HepG2 (cell line): ENCODE data around the gene MS4A18. TPM values are rescaled to one million over a fixed set of nuclear protein-coding genes. Genes with fewer than 3 reads are reported as not detected.

Experiments used
- ATAC-seq: fragments of 200-7000 bp; cut with Tn5 transposase; 3 replicates; pipeline ENCODE4 v1.9.1; 2020; ENCODE audit warnings: mild to moderate bottlenecking, moderate library complexity
- BruUV-seq: library from RNA; stranded (reverse); fragments of 400-500 nt; replicated peaks from 2 replicates; lab custom pipeline; 2021; lab: Mats Ljungman, UMichigan
- CTCF ChIA-PET: fragments of 300-600 bp; formaldehyde crosslinking; extraction: SDS; loops from one replicate; lab custom pipeline; 2021; ENCODE audit warnings: low total read pairs, inconsistent platforms, low intra/inter-chr PET ratio; lab: Yijun Ruan, JAX
- POLR2A ChIA-PET: fragments of 350-600 bp; sonication (Branson Sonifier 250); formaldehyde crosslinking; loops from one replicate; lab custom pipeline; 2020; ENCODE audit warnings: antibody characterized with exemption, inconsistent platforms; lab: Yijun Ruan, JAX
- DNase-seq: peaks from one replicate; pipeline ENCODE4 v3.0.0-alpha.2; 2015; ENCODE audit warnings: low spot score
- FAIRE-seq: peaks from 3 replicates; lab custom pipeline; 2011; peaks lifted over from hg19 to GRCh38; lab: Jason Lieb, UNC
- H2AFZ ChIP-seq: one replicate; pipeline ENCODE4 v1.6.1; 2011; ENCODE audit warnings: low read length, inconsistent platforms
- H3K27ac ChIP-seq: fragments of 300-600 bp; 3 replicates; pipeline ENCODE4 v1.8.0; 2011; ENCODE audit warnings: mixed run types, mild to moderate bottlenecking, mixed read lengths, low read length, inconsistent platforms; ENCODE audit not compliant: insufficient read depth; ENCODE audit errors: extremely low read length
- H3K27me3 ChIP-seq, 2 experiments: fragments of 200-600 bp in 1 of 2; 2 replicates in 1 of 2; 3 replicates in 1 of 2; pipeline versions ENCODE4 v1.6.0 to v1.8.0; 2011; ENCODE audit warnings: low read length in 2 of 2, mild to moderate bottlenecking in 2 of 2, moderate library complexity in 2 of 2, inconsistent platforms in 1 of 2; ENCODE audit not compliant: insufficient read depth in 2 of 2, control insufficient read depth in 1 of 2
- H3K36me3 ChIP-seq, 2 experiments: fragments of 200-600 bp in 1 of 2; replicated peaks in 1 of 2; 2 replicates in 1 of 2; 3 replicates in 1 of 2; pipeline versions ENCODE4 v1.5.1 to v1.8.0; 2011; ENCODE audit warnings: low read length in 2 of 2, inconsistent platforms in 1 of 2; ENCODE audit not compliant: insufficient read depth in 2 of 2, control insufficient read depth in 1 of 2
- H3K4me1 ChIP-seq: 2 replicates; pipeline ENCODE4 v1.5.1; 2012; ENCODE audit warnings: low read length, inconsistent platforms; ENCODE audit not compliant: insufficient read depth
- H3K4me2 ChIP-seq: 2 replicates; pipeline ENCODE4 v1.6.0; 2011; ENCODE audit warnings: low read depth, low read length, inconsistent platforms
- H3K4me3 ChIP-seq, 3 experiments: fragments of 200-600 bp in 1 of 3; sonication (generic), shearing (Covaris generic) in 1 of 3; replicated peaks in 1 of 3; 2 replicates each; pipeline ENCODE4 v1.5.1; 2011 to 2016; ENCODE audit warnings: low read length in 3 of 3, inconsistent platforms in 2 of 3, low read depth in 2 of 3, mild to moderate bottlenecking in 2 of 3, control low read depth in 1 of 3, mixed read lengths in 1 of 3; ENCODE audit not compliant: insufficient read depth in 1 of 3
- H3K79me2 ChIP-seq: one replicate; pipeline ENCODE4 v1.6.1; 2011; ENCODE audit warnings: low read length, inconsistent platforms; ENCODE audit not compliant: insufficient read depth
- H3K9ac ChIP-seq: 2 replicates; pipeline ENCODE4 v1.6.0; 2011; ENCODE audit warnings: mild to moderate bottlenecking, low read depth, low read length, inconsistent platforms; ENCODE audit not compliant: insufficient read depth
- H3K9me3 ChIP-seq: 2 replicates; pipeline ENCODE4 v1.5.1; 2012; ENCODE audit warnings: mild to moderate bottlenecking, low read length
- H4K20me1 ChIP-seq: 2 replicates; pipeline ENCODE4 v1.6.0; 2011; ENCODE audit warnings: inconsistent platforms, mild to moderate bottlenecking, low read length, moderate library complexity; ENCODE audit not compliant: insufficient read depth
- BRF2 ChIP-seq: sonication (generic); formaldehyde crosslinking; IDR thresholded peaks from 2 replicates; pipeline ENCODE4 v1.8.1; 2022; ENCODE audit warnings: mild to moderate bottlenecking, missing genetic modification reagents
- ETS1 ChIP-seq: sonication (generic); formaldehyde crosslinking; IDR thresholded peaks from 2 replicates; pipeline ENCODE4 v1.4.0; 2020; ENCODE audit warnings: missing genetic modification reagents
- IRX3 ChIP-seq: sonication (generic); formaldehyde crosslinking; IDR thresholded peaks from 2 replicates; pipeline ENCODE4 v1.8.1; 2023; ENCODE audit warnings: mild to moderate bottlenecking, low read depth, missing genetic modification reagents, borderline replicate concordance
- SIX4 ChIP-seq: sonication (generic); formaldehyde crosslinking; IDR thresholded peaks from 2 replicates; pipeline ENCODE4 v1.4.0; 2020; ENCODE audit warnings: missing genetic modification reagents
- TOE1 ChIP-seq: sonication (generic); formaldehyde crosslinking; IDR thresholded peaks from 2 replicates; pipeline ENCODE4 v1.4.0; 2020; ENCODE audit warnings: mild to moderate bottlenecking, missing genetic modification reagents
- U2AF2 ChIP-seq: fragments of 200-400 bp; formaldehyde crosslinking; IDR thresholded peaks from 2 replicates; pipeline ENCODE4 v1.6.1; 2017; ENCODE audit warnings: low read depth, mild to moderate bottlenecking, low read length
- ZFP90 ChIP-seq: sonication (generic); formaldehyde crosslinking; IDR thresholded peaks from 2 replicates; pipeline ENCODE4 v1.8.0; 2022; ENCODE audit warnings: missing genetic modification reagents, mild to moderate bottlenecking, inconsistent platforms, borderline replicate concordance
- ZKSCAN8 ChIP-seq: IDR thresholded peaks from 2 replicates; pipeline ENCODE4 v1.6.1; 2016; ENCODE audit warnings: borderline replicate concordance, missing genetic modification reagents, missing compliant biosample characterization
- WGBS: methylation state at CpG from one replicate; pipeline ENCODE4 v1.1.6; 2017; ENCODE audit warnings: low lambda C conversion rate; 5-methylcytosine and 5-hydroxymethylcytosine counted together
- in situ Hi-C: cut with HindIII; loops from 2 replicates; pipeline ENCODE4 v1.10.0; 2017; ENCODE audit warnings: low pct_unique_long_range_greater_than_20kb; ENCODE audit not compliant: extremely low pct_ligation_motif_present
- intact Hi-C: fragments of 100-400 bp; cut with micrococcal nuclease; formaldehyde crosslinking; loops from one replicate; pipeline ENCODE4 v1.10.0; 2022; ENCODE audit not compliant: unreplicated experiment
- polyA plus RNA-seq, 8 experiments: library from polyadenylated mRNA; depleted of rRNA in 3 of 8; stranded (reverse) in 7 of 8; unstranded in 1 of 8; fragments of >200 nt; fragmentation: Illumina TruSeq in 4 of 8; extraction: Trizol in 4 of 8; gene quantifications; 2 replicates each; pipeline versions ENCODE4 v1.2.1 to v1.2.3, GENCODE V29; 2011 to 2016; ENCODE audit warnings: low read depth in 4 of 8, missing spikeins in 1 of 8, mixed read lengths in 1 of 8; ENCODE audit not compliant: insufficient read depth in 1 of 8
- total RNA-seq, 5 experiments: library from RNA; depleted of rRNA; stranded (reverse); fragments of >200 nt; fragmentation: Illumina TruSeq; extraction: Trizol; gene quantifications; 2 replicates each; pipeline ENCODE4 v1.2.3, GENCODE V29; 2016; ENCODE audit warnings: low read depth in 1 of 5

Gene MS4A18
- total and polyA plus RNA-seq, 2 of the 13 experiments (the other 11 are each of a cell fraction or from before 2014, with no cell fraction given): not detected

GRCh38 chr11:60785136-60785535, 60.6 kb downstream of the MS4A18 start, which contains the start of gene MS4A10:
TSS of gene MS4A10 (plus strand) at chr11:60785333. CDS start at chr11:60790336, 5,003 bp downstream.
- intact Hi-C loops: no loop called here
- no TSS peak for BruUV-seq
- no peak within 1 kb of the TSS for H2AFZ ChIP-seq
- H3K9me3 ChIP-seq: no peaks in the 10 kb centered on the region
- no peak within 1 kb of the TSS for H3K9ac ChIP-seq
- H3K27me3 ChIP-seq: peaks cover 0 to 2% of the 10 kb centered on the region in 2 experiments; a peak in 1 of 5 replicates
- ChIA-PET CTCF (no interaction called here), POLR2A (no interaction called here)
- no peak for DNase-seq
- in situ Hi-C loops: no loop called here
- H3K4me1 ChIP-seq: no peaks in the 10 kb centered on the region
- no peak within 1 kb of the TSS for H3K4me3 ChIP-seq
- H3K79me2 ChIP-seq: no peaks in the 10 kb centered on the region
- 20% methylated on average over 6 of the region's 9 CpGs for WGBS
- no peaks in the 10 kb centered on the region for H4K20me1 ChIP-seq
- no peak within 1 kb of the TSS for H3K27ac ChIP-seq
- FAIRE-seq: no peak
- TF ChIP-seq SIX4 (CRISPR knock-in tag) (no peak), ZFP90 (CRISPR knock-in tag) (no peak), BRF2 (CRISPR knock-in tag) (no peak), TOE1 (no peak), ETS1 (no peak), ZKSCAN8 (CRISPR knock-in tag) (no peak), U2AF2 (no peak), IRX3 (CRISPR knock-in tag) (no peak)
- no peaks in the 10 kb centered on the region for H3K36me3 ChIP-seq
- peak; percentile 53 for ATAC-seq
- H3K4me2 ChIP-seq: no peak within 1 kb of the TSS
